ENCODE measurements around the gene TMEM131. TPM values are rescaled to one million over a fixed set of nuclear protein-coding genes. Genes with fewer than 3 reads are reported as not detected.
"Not testable (repeated sequence)": the region's sequence is repeated elsewhere in the genome, so short reads cannot be mapped to it uniquely, and the experiment has no call there.

Gene TMEM131
- polyA plus RNA-seq, 10 donors, result 37.2 to 58.2 (median 44.1) TPM

GRCh38 chr2:98026292-98026691 lies 30.5 kb upstream of the TMEM131 start:
- no peak for DNase-seq

GRCh38 chr2:98025481-98026037 lies 29.8 kb upstream of the TMEM131 start:
- DNase-seq, result no peak

DNA sequence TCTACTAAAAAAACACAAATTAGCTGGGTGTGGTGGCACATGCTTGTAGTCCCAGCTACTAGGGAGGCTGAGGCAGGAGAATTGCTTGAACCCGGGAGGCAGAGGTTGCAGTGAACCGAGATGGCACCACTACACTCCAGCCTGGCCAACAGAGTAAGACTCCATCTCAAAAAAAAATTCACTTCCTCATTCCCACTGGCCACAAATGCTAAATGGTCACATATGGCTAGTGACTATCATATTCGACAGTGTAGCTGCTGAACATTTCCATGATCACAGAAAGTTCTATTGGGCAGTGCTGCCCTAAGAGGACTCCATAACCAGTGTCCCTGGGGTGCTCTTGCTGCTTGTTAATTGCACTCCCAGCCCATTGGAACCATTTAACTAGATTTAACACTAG lies 26.3 kb upstream of the TMEM131 start:
- DNase-seq, result not testable (repeated sequence)

GRCh38 chr2:98020992-98021713 lies 25.4 kb upstream of the TMEM131 start:
- no peak for DNase-seq

DNA sequence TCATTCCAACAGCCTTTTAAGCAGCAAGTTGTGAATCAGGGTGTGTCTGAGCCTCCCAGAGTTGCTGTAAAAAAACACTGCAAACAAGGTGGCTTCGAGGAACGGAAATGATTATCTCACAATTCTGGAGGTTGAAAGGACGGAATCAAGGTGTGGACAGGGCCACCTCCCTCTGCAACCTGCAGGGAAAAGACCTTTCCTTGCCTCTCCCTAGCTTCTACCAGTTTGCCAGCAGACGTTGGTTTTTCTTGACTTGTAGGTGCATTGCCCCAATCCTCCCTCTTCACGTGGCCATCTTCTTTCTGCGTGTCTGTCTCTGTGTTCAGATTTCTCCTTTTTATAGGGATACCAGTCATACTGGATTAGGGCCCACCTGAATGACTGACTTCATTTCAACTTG lies 24.8 kb upstream of the TMEM131 start:
- DNase-seq, result no peak

DNA sequence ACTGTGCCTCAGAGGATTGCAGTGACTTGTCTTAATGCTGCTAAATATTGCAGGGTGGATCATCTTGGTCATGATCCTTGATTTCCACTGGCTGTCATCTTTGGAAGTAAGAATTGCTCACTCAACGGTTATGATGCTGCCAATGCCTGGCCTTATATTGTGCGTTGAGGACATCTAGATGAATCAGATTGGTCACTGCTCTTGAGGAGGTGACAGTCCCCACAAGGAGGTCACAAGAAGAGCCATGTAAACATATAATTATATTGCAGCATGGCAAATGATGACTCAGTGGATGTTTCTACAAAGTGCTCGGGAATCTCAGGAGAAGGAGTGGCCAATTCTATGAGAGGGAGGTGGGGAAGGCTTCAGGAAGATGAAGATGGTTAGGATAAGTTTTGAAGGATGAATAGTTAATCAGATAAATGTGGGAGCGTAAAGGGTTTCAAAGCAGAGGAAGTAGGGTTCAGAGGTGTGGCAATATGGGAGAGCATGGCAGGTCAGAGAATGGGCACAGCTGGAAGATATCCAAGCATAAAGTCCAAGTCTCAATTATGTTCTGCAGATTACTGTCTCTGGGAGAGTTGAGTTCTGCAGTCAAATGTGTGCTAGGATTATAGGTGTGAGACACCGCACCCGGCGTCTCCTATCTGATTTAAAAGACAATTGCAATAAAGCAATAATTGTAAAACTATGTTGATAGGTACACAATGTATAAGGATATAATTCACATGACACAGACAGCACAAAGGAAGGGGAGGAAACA lies 21.3 kb upstream of the TMEM131 start:
- no peak for DNase-seq

- no peak for DNase-seq
Observed at GRCh38 chr2:98015671-98016070, 19.9 kb upstream of the TMEM131 start.

DNA sequence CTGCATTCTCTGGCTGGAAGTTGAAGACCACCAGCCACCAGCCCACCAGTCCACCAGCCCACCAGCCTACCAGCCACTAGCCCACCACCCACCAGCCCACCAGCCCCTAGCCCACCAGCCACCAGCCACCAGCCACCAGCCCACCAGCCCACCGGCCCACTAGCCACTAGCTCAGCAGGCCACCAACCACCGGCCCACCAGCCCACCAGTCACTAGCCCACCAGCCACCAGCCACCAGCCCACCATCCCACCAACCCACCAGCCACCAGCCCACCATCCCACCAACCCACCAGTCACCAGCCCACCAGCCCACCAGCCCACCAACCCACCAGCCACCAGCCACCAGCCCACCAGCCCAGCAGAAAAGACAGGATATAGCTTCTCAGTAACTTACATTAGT lies 18.6 kb upstream of the TMEM131 start:
- no peak for DNase-seq

- no peak for DNase-seq
Observed at GRCh38 chr2:98013407-98014042, 17.8 kb upstream of the TMEM131 start.

- DNase-seq, result peak in 1 of 3 donors; percentile 36
Observed at GRCh38 chr2:98012561-98012991, 16.8 kb upstream of the TMEM131 start.

GRCh38 chr2:98009887-98010760 lies 14.4 kb upstream of the TMEM131 start:
- DNase-seq, result peak in 1 of 3 donors; percentile 14

GRCh38 chr2:98008415-98008814 lies 12.7 kb upstream of the TMEM131 start:
- DNase-seq, result no peak

DNA sequence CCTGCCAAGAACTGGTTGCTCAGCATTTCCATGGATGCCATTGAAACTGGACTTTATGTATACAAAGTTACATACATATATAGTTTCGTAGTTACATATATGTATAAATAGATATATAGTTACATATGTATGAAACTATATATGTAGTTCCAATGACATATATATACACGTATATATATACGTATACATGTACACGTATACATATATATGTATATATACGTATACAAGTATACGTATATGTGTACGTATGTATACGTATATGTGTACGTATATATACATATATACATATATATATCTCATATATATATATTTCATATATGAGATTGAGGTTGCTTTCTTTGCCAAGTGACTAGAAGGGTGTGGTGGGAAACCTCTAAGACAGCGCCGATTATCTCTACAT lies 10.6 kb upstream of the TMEM131 start:
- DNase-seq, result no peak

DNA sequence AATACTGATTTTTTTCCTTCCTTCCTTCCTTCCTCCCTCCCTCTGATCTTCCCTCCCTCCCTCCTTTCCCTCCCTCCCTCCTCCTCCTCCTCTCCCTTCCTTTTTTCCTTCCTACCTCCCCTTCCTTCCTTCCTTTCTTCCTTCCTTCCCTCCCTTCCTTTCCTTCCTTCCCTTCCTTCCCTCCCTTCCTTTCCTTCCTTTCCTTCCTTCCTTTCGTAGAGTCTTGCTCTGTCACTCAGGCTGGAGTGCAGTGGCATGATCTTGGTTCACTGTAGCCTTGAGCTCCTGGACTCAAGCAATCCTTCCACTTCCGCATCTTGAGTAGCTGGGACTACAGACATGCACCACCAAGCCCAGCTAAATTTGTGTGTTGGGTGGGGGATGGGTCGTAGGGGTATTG lies 8.9 kb upstream of the TMEM131 start:
- no peak for DNase-seq

- no peak for DNase-seq
Observed at GRCh38 chr2:98004047-98004446, 8.3 kb upstream of the TMEM131 start.

DNA sequence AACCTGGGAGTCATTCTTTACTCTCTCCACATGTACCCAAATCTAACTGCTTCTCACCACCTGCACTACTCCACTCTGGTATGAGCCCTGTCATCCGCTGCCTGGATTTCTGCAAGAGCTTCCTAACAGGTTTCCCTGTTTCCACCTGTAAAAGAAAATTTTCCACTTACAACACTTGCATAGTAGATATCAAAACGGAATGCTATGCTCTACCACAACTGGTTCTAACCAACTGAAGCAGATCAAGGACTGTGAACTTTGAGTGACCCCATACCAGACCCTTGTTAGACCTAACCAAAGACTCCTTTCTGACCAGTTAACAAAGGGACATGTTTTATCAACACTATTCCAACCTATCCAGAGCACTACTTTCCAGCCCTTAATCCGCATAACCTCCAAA lies 3.8 kb upstream of the TMEM131 start:
- DNase-seq, result no peak

- DNase-seq, result no peak
Observed at GRCh38 chr2:97998431-97999005, 2.8 kb upstream of the TMEM131 start.

DNA sequence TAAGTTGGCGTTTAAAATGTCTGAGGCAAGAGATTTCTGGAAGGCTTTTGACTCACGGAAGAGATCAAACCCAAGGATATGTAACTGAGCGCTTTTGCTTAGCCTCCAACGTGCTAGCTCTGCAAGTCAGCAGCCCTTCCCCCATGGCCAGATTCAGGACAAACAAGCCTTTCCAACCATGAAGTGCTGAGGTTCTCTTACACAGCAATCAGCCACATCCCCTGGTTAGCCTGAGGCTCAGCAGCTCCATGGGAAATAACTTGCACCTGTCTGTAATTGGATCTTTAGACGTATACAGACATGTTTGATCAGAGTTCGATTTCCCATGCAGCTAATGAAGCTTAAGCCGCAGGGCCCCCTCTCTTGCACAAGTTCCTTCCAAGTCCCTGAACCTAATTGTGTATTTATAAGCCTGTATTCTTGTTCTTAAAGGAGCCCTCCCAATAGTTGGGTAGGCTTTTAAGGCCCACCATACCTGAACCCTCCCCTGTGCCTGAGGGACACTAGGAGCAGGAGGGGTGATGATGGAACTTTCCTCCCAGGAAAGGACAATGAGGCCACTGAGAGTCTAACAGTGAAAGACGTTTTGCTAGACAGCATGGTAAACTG lies 2.1 kb upstream of the TMEM131 start:
- DNase-seq, result no peak

GRCh38 chr2:97996679-97997078 lies 931 bp upstream of the TMEM131 start:
- DNase-seq, result no peak

GRCh38 chr2:97995026-97995733 lies 568 bp downstream of the TMEM131 start:
- peak in 2 of 3 donors; percentile 52 to 85 for DNase-seq

All from muscle of back (tissue), 11 donors.